HL-60 (cell line): Measurements from ENCODE around the gene ACTN2.

ENCODE experiments used
- DNase-seq, 2 experiments: peaks; one replicate each; pipeline ENCODE4 v3.0.0-alpha.2; 2010 to 2020; ENCODE audit warnings: low read depth in 1 of 2, low spot score in 1 of 2
- H3K27ac ChIP-seq: fragments of 250-450 bp; sonication (Bioruptor Pico); replicated peaks from 2 replicates; pipeline ENCODE4 v1.5.1; 2020; ENCODE audit warnings: mild to moderate bottlenecking, moderate library complexity
- H3K27me3 ChIP-seq: fragments of 250-450 bp; sonication (Bioruptor Pico); 2 replicates; pipeline ENCODE4 v1.5.1; 2021; ENCODE audit warnings: mild to moderate bottlenecking, moderate library complexity; ENCODE audit not compliant: insufficient read depth, poor library complexity, severe bottlenecking
- H3K4me3 ChIP-seq: replicated peaks from 2 replicates; pipeline ENCODE4 v1.5.1; 2011; ENCODE audit warnings: mild to moderate bottlenecking, control low read depth, low read length; ENCODE audit not compliant: insufficient read depth
- CTCF ChIP-seq: IDR thresholded peaks from one replicate; pipeline ENCODE4 v1.5.1; 2011; ENCODE audit warnings: low read length, control low read depth, inconsistent platforms; ENCODE audit not compliant: insufficient read depth
- GABPA ChIP-seq: IDR thresholded peaks from 2 replicates; pipeline ENCODE4 v1.6.1; 2012; ENCODE audit warnings: low read depth
- POLR2AphosphoS5 ChIP-seq: IDR thresholded peaks from 2 replicates; pipeline ENCODE4 v1.6.1; 2012; ENCODE audit warnings: low read depth
- SPI1 ChIP-seq: IDR thresholded peaks from 2 replicates; pipeline ENCODE4 v1.6.1; 2012; ENCODE audit warnings: low read depth, mild to moderate bottlenecking, borderline replicate concordance
- TF ChIP-seq, protein P1 (sequence below): IDR thresholded peaks from 2 replicates; pipeline ENCODE4 v1.6.1; 2012; ENCODE audit warnings: low read depth; ENCODE audit not compliant: insufficient replicate concordance

Gene ACTN2

DNA sequence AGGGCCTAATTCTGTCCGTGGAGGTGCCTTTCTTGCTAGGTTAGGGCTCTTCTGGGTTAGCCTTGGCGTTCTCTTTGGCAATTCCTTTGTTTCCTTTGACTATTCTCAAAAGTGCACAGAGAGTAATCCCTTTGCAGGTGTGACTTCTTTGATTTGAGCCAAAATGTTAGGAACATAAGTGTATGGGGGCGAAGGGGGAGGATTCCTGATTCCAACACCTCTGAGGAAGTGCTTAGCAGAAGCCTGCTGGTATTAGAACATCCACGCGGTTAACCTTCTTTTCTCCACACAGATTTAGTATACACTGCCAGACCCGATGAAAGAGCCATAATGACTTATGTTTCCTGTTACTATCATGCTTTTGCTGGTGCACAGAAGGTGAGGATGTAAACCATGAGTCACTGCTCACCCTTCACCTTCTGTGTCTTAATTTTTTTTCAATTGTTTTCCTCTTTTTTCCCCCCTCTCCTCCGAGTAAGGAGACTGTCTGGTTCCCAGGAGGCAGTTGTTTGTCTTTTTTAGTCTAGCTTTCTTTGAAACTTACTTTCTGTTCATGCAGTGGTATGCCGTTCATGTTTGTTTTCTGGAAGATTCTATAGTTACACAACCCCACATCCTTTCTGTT lies 48.0 kb downstream of the ACTN2 start:
- Histone ChIP-seq H3K27ac (no peak overlapping the region), H3K27me3 (no peaks in the 10 kb centered on the region), H3K4me3 (no peak overlapping the region)
- TF ChIP-seq CTCF (no peak), GABPA (no peak), POLR2AphosphoS5 (no peak), SPI1 (no peak)
- TF ChIP-seq, protein P1, sequence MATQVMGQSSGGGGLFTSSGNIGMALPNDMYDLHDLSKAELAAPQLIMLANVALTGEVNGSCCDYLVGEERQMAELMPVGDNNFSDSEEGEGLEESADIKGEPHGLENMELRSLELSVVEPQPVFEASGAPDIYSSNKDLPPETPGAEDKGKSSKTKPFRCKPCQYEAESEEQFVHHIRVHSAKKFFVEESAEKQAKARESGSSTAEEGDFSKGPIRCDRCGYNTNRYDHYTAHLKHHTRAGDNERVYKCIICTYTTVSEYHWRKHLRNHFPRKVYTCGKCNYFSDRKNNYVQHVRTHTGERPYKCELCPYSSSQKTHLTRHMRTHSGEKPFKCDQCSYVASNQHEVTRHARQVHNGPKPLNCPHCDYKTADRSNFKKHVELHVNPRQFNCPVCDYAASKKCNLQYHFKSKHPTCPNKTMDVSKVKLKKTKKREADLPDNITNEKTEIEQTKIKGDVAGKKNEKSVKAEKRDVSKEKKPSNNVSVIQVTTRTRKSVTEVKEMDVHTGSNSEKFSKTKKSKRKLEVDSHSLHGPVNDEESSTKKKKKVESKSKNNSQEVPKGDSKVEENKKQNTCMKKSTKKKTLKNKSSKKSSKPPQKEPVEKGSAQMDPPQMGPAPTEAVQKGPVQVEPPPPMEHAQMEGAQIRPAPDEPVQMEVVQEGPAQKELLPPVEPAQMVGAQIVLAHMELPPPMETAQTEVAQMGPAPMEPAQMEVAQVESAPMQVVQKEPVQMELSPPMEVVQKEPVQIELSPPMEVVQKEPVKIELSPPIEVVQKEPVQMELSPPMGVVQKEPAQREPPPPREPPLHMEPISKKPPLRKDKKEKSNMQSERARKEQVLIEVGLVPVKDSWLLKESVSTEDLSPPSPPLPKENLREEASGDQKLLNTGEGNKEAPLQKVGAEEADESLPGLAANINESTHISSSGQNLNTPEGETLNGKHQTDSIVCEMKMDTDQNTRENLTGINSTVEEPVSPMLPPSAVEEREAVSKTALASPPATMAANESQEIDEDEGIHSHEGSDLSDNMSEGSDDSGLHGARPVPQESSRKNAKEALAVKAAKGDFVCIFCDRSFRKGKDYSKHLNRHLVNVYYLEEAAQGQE = no peak
- DNase-seq = no peak

DNA sequence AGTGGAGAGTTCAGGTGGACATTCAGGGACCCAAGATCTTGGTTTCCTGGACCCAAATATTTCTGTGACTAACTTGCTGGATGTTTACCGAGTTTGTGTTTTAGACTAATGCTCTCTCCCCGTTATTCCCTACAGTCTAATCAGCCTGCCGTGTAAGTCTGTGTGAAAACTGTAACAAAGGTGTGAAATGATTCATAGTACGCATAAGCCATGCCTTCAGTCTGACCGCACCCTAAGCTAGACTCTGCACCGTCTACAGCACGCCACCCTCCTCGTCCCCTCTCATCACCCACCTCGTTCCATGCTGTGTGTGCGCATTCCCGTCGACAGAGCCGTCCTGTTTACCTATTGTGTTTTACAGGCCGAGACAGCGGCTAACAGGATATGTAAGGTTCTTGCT lies 50.5 kb downstream of the ACTN2 start:
- TF ChIP-seq GABPA (no peak), POLR2AphosphoS5 (no peak), CTCF (no peak), SPI1 (no peak)
- TF ChIP-seq, protein P1 = no peak
- Histone ChIP-seq H3K4me3 (no peak overlapping the region), H3K27me3 (no peaks in the 10 kb centered on the region), H3K27ac (no peak overlapping the region)
- no peak for DNase-seq

- TF ChIP-seq SPI1 (no peak), CTCF (no peak), POLR2AphosphoS5 (no peak), GABPA (no peak)
- TF ChIP-seq, protein P1 = no peak
- no peak overlapping the region for H3K4me3 ChIP-seq
- DNase-seq = no peak
- no peaks in the 10 kb centered on the region for H3K27me3 ChIP-seq
- no peak overlapping the region for H3K27ac ChIP-seq
Measured at GRCh38 chr1:236741753-236742152, 55.5 kb downstream of the ACTN2 start.
